PFSK-1 (cell line): ENCODE measurements around the gene RBM47.

Source experiments
- SIN3A ChIP-seq: IDR thresholded peaks from 2 replicates; pipeline ENCODE4 v1.6.1; 2012; ENCODE audit warnings: mild to moderate bottlenecking, low read length, moderate library complexity, borderline replicate concordance; ENCODE audit not compliant: insufficient read depth
- TF ChIP-seq, protein P1 (sequence below), 2 experiments: IDR thresholded peaks; 2 replicates each; pipeline versions ENCODE4 v1.6.1 to v1.8.0; 2011 to 2012; ENCODE audit warnings: low read depth in 2 of 2, low read length in 2 of 2, control low read depth in 1 of 2, inconsistent platforms in 1 of 2, mild to moderate bottlenecking in 1 of 2, moderate library complexity in 1 of 2; ENCODE audit not compliant: insufficient read depth in 1 of 2

DNA sequence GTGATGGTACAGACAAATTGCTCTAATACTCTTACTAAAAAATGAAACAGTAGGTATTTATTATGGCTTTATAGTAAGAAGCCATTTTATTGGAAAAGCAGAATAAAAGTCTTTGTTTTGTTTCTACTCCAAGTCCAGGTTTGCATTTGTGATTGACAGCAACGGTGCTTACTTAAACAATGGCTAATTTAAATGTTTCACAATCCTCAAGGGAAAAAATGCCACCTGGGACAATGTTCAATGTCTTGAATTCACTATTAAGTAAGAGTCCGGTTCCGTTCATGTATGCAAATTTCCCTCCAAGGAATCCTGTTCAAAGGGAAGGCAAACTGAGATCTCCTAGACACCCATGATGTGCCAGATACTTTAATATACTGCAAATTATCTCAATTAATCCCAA, 123.6 kb downstream of the RBM47 start:
- TF ChIP-seq SIN3A: no peak
- TF ChIP-seq, protein P1, sequence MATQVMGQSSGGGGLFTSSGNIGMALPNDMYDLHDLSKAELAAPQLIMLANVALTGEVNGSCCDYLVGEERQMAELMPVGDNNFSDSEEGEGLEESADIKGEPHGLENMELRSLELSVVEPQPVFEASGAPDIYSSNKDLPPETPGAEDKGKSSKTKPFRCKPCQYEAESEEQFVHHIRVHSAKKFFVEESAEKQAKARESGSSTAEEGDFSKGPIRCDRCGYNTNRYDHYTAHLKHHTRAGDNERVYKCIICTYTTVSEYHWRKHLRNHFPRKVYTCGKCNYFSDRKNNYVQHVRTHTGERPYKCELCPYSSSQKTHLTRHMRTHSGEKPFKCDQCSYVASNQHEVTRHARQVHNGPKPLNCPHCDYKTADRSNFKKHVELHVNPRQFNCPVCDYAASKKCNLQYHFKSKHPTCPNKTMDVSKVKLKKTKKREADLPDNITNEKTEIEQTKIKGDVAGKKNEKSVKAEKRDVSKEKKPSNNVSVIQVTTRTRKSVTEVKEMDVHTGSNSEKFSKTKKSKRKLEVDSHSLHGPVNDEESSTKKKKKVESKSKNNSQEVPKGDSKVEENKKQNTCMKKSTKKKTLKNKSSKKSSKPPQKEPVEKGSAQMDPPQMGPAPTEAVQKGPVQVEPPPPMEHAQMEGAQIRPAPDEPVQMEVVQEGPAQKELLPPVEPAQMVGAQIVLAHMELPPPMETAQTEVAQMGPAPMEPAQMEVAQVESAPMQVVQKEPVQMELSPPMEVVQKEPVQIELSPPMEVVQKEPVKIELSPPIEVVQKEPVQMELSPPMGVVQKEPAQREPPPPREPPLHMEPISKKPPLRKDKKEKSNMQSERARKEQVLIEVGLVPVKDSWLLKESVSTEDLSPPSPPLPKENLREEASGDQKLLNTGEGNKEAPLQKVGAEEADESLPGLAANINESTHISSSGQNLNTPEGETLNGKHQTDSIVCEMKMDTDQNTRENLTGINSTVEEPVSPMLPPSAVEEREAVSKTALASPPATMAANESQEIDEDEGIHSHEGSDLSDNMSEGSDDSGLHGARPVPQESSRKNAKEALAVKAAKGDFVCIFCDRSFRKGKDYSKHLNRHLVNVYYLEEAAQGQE (IDR thresholded peaks at IDR 0.05; ENCODE audit: insufficient read depth in 1 of 2, low read depth in 2 of 2, low read length in 2 of 2): no peak
